T-helper 2 cell (primary cell): ENCODE results near the gene PCBP1.
"Not testable (repeated sequence)": the region's sequence is repeated elsewhere in the genome, so short reads cannot be mapped to it uniquely, and the experiment has no call there.

ENCODE experiments used
- DNase-seq, 5 experiments: peaks; one replicate each; pipeline versions ENCODE4 v3.0.0 to v3.0.0-alpha.2; 2012 to 2022
- total RNA-seq, 2 donors: gene quantifications; one replicate each; lab custom pipeline; 2026; lab: John Stamatoyannopoulos, UW

PCBP1 gene
- 85.4 to 110 reads per million in 2 donors for total RNA-seq

DNA sequence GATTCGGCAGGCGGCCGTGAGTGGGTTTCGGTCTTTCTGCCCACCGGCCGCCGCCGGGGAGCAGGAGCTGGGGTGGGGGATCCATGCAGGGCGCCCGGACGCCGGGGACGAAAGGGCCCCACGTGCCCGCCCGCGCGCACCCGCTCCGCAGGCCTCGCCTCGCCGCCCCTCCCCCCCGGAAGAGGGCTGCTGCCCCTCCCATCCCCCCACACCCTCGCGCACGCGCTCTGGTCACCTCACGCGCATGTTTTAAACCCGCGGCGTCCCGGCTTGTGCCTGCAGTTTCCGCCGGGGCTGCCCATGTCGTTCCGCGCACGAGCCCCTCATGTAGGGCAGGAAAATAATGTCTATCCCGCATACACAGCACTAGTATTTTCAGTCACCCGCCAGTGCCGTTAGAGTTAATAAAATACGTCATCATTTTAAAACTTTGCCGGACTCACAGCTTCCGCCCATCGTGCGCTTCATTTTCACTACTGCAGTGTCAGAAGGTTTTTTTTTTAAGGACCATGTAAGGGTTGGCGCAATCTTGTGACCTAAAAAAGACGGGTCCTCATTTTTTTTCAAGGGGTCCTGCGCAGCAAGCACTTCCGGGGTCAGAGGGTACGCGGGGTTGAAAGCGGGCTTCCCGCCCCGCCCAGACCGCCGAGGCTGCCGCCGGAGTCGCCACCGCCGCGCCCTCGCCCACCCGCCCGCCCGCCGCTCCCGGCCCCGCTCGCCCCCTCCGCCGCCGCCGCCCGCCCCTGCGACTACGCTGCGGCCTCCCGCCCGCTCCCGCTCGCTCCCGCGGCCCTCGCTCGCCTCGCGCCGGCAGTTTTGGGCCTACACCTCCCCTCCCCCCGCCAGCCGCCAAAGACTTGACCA, at the start of gene PCBP1:
PCBP1 (plus strand) TSS at position 640 of the 864 bp plus-strand sequence. CDS start 267 bp downstream, outside the sequence.
- DNase-seq = peak; percentile 95 to 97 (median 95)

- DNase-seq = no peak
These were observed 47.9 kb upstream of the PCBP1 start for GRCh38 chr2:70039366-70039765.

GRCh38 chr2:70041663-70042062, 45.6 kb upstream of the PCBP1 start:
- no peak for DNase-seq

DNA sequence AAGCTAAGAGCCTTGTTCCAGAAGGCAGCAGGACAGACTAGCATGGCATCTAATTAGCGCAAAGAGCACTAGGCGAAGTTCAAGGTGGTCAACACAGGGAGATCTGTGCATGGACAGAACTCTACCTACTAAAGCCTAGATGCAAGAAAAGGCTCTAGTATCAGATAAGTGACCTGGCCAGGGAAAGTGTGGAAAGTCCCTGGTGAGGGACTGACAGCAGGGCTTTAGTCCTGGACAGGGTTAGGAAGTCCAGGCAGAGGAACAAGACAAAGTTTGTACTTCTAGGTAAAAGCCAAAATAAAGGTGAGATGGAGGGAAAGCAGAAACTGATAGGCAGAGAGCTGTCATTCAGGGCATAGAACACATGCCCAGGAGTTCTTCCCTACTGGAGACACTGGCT, 45.0 kb upstream of the PCBP1 start:
- DNase-seq = no peak

- DNase-seq = peak in 2 of 5 experiments; percentile 44 to 89
These were observed 43.9 kb upstream of the PCBP1 start for GRCh38 chr2:70043252-70043875.

GRCh38 chr2:70044290-70045040, 42.8 kb upstream of the PCBP1 start:
- DNase-seq = peak in 1 of 5 experiments; percentile 37

GRCh38 chr2:70045405-70045804, 41.9 kb upstream of the PCBP1 start:
- no peak for DNase-seq

DNA sequence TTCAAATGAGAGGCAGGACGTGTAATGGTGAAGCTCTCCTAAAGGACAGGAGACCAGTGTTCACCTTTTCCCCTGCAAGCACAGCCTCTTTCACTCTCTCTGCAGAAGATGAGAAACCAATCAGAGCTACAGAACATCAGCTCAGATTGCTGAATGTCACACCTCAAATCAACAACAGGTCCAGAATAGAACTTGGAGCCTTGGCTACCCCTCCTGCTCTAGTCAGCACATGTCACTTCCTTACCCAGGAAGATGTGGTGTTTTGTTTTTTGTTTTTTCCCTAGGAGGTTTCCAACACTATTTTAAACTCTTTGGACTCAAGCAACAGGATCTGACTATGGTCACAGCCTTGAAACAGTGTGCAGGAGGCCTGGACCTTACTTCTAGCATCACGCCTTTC, 41.3 kb upstream of the PCBP1 start:
- peak in 1 of 5 experiments; percentile 20 for DNase-seq

DNA sequence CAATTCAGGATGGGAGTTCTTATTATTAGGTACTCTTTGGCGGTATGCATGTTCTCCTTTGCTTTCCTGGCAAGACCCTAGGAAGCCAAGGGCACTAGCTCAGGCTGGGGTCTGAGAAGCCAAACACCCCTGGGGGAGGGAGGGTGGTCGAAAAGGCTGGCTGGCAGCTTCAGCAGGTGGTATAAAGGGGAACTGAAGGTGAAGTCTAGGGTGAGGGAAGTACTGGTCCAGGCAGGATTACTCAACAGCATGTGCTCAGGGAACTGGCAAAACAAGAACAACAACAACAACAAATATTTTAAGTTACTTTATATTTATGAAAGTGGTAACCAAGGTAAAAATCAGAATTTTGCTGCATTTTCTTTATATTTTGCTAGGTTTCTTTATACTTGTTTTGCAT, 40.7 kb upstream of the PCBP1 start:
- no peak for DNase-seq

DNA sequence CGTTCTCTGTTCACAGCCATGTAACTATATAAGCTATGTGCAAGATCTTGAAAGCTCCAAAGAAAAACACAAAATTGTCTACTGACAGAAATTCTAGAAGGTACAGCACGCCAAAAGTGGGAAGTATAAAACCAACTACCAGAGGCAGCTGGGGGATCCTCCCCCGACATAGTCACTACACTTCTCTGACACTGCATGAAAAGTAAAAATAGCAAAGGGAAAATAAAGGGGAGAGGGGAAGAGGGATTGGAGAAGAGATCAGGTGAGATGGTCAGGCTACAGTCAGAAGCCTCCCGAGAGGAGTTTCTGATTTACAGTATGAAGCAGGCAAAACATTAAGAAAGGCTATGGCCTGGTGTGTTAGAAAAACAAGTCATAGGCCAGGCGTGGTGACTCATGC, 39.8 kb upstream of the PCBP1 start:
- DNase-seq = no peak

DNA sequence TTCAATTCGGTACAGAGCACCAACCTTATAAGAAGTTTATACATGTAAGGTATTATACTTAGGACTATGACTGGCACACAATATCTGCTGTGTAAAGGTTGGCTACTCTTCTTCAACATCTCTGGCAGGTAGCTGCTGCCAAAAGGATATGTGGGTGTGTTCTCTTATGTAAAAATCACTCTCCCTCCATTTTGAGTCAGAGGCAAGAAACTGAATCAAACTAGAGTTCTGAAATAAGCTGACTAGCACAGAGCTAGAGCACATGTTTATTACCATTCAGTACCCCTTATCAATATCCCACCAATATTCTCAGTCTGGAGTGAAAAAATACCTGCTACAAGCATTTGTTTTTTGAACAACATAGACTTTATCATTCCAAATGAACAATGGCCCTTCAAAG, 38.0 kb upstream of the PCBP1 start:
- DNase-seq = no peak

DNA sequence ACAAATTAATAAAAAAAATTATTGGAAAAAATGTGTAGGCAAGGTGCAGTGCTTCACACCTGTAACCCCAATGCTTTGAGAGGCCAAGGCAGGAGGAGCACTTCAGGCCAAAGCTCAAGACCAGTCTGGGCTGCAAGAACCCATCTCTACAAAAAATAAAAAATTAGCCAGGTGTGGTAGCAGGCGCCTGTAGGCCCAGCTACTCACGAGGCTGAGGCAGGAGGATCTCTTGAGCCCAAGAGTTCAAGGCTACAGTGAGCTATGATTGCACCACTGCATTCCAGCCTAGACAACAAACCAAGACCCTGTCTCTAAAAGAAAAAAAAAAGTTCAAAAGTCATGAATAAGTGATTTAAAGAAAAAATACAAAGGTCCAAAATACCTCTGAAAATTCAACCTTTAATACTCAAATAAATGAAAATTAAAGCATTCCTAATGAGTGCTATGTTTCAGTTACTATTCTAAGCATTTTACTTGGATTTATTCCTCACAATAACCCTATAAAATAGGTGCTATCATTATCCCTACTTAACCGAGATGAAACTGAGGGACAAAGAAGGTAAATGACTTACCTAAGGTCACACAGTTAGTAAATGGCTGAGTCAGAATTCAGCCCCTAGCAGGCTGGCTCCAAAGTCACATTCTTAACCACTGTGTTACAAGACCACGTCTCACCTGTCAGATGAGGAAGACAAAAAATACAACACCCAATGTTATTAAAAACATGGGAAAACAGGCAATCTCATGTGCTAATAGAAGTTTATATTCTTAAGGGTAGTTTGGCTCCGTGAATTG, 36.4 kb upstream of the PCBP1 start:
- no peak for DNase-seq

- not testable (repeated sequence) for DNase-seq
These were observed 32.0 kb upstream of the PCBP1 start for GRCh38 chr2:70055259-70055658.

DNA sequence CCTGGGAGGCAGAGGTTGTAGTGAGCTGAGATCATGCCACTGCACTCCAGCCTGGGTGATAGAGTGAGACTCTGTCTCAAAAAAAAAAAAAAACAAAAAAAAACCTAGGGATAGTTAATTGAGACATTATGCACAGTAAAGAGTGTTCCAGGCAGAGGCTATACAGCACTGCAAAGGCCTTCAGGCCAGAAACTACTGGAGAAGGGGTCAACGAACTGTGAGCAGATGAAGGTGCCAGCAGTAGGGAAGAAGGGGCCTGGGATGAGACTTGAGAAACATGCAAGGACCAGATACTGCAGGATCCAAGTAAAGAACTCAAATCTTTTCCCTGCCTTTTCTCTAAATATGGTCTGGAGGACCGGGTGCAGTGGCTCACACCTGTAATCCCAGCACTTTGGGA, 26.0 kb upstream of the PCBP1 start:
- DNase-seq = no peak

GRCh38 chr2:70062270-70062669, 25.0 kb upstream of the PCBP1 start:
- DNase-seq = peak in 1 of 5 experiments; percentile 19

DNA sequence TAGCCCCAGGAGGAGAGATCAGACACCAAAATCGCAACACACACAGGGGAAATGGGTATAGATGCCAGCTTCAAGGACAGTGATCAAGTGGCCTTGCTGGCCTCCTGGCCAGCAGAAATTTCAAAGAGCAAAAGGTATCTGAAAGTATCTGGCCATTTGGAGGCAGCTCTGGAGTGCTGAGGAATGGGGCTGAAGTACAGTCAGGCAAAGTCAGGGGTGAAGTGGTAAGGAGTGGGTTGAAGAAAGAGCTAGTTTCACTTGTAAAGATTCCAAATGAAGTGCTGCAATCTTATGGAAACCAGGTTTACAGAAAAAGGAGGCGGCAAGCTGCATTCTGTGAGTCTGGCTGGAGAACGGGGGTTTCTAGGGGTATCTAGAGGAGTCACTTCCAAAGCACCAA, 19.2 kb upstream of the PCBP1 start:
- DNase-seq = no peak

GRCh38 chr2:70069049-70069448, 18.2 kb upstream of the PCBP1 start:
- DNase-seq = peak in 4 of 5 experiments; percentile 51 to 89 (median 69)

DNA sequence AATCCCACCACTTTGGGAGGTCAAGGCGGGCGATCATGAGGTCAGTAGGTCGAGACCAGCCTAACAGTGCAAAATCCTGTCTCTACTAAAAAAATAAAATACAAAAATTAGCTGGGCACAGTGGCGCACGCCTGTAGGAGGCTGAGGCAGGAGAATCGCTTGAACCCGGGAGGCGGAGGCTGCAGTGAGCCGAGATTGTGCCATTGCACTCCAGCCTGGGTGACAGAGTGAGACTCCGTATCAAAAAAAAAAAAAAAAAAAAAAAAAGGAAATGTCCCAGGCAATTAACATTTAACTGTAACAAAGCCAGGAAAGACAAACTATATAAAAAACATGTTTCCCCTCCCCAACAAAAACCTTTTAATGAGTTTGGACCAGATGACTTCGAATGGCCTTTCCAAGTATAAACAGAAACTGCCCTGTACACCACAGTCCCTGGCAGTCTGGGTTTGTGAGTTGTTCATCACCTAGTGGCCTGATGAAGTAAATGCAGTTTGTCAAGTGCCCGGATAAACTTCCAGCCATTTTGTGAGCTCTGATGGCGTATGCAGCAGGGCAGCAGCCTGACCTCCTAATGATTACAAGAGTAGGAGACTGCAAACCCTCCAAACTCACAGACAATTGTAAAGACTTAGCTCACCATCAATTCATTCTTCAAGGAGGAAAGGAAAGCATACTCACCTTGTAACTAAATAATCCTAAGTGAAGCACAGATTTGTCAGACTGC, 16.6 kb upstream of the PCBP1 start:
- peak in 4 of 5 experiments; percentile 15 to 90 (median 53) for DNase-seq

- no peak for DNase-seq
These were observed 13.8 kb upstream of the PCBP1 start for GRCh38 chr2:70073493-70073892.

DNA sequence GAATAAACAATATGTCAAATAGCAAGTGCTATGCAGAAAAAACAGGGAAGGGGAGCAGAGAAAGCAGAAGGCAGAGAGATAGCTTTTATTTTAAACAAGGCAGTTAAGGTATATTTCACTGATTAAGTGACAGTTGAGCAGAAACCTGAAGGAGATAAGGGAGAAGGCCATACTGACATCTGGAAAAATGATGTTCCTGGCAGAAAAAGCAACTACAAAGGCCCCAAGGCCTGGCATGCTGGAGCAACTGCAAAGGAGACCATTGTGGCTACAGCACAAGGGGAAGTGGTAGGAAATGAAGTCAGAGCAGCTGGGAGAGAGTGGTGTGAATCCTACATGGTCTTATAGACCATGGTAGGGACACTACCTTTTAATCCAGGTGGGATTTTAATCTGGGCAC, 8.9 kb upstream of the PCBP1 start:
- DNase-seq = no peak

- no peak for DNase-seq
These were observed 6.6 kb upstream of the PCBP1 start for GRCh38 chr2:70080610-70081200.
